Stimulated activated naive CD8-positive, alpha-beta T cell treated with anti-CD3 and anti-CD28 coated beads, Interleukin-15, amount 100 ng/mL, for 72 hours (primary cell): ENCODE measurements around the gene DOCK7.
"Not testable (repeated sequence)": the region's sequence is repeated elsewhere in the genome, so short reads cannot be mapped to it uniquely, and the experiment has no call there.

ENCODE experiments used
- ATAC-seq: fragments of 150-1000 bp; cut with Tn5 transposase; 2 replicates; pipeline ENCODE4 v1.10.0; 2021; ENCODE audit warnings: mild to moderate bottlenecking, moderate library complexity
- DNase-seq, 2 donors: peaks; one replicate each; pipeline ENCODE4 v3.0.0; 2021 to 2022
- H3K27ac Mint-ChIP-seq, 2 donors: one replicate each; pipeline ENCODE4 v1.8.0; 2022; ENCODE audit warnings: mild to moderate bottlenecking in 2 of 2, mixed read lengths in 2 of 2, moderate library complexity in 2 of 2
- H3K27me3 Mint-ChIP-seq: one replicate; pipeline ENCODE4 v1.8.0; 2022; ENCODE audit warnings: mixed read lengths
- H3K4me1 Mint-ChIP-seq: one replicate; pipeline ENCODE4 v1.8.0; 2022; ENCODE audit warnings: mild to moderate bottlenecking, mixed read lengths
- H3K4me3 Mint-ChIP-seq, 2 donors: one replicate each; pipeline ENCODE4 v1.8.0; 2022; ENCODE audit warnings: mild to moderate bottlenecking in 2 of 2, mixed read lengths in 2 of 2, moderate library complexity in 1 of 2
- H3K9me3 Mint-ChIP-seq, 2 donors: one replicate each; pipeline ENCODE4 v1.8.0; 2022; ENCODE audit warnings: mixed read lengths in 2 of 2

Gene DOCK7

DNA sequence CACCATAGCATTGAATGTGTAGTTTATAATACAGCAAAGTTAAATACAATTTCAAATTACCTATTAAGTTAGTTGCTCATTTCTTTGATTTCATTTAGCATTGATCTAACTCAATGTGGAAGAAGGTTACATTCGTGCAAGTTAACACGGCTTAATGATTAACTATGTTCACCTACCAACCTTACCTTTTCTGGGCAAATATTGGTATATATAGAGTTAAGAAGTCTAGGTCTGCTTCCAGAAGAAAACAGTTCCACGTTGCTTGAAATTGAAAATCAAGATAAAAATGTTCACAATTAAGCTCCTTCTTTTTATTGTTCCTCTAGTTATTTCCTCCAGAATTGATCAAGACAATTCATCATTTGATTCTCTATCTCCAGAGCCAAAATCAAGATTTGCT, 90.9 kb downstream of the DOCK7 start, which contains the start of gene ANGPTL3:
TSS of gene ANGPTL3 (plus strand) at position 240 of the 400 bp plus-strand sequence. CDS start at position 287, 47 bp downstream.
- ATAC-seq = no peak
- Mint-ChIP-seq H3K27me3 (no peaks in the 10 kb centered on the region), H3K9me3 (no peaks in the 10 kb centered on the region)

DNA sequence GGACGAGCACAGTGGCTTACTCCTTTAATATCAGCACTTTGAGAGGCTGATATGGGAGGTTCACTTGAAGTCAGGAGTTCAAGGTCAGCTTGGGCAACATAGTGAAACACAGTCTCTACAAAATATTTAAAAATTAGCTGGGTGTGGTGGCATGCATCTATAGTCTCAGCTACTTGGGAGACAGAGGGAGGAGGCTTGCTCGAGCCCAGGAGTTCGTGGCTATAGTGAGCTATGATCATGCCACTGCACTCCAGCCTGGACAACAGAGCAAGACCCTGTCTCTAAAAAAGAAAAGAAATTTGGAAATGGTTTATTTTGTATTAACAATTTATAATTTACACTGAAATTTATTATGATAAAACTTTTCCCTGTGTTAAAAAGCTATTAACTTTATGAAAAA, 92.5 kb downstream of the DOCK7 start:
- no peaks in the 10 kb centered on the region for H3K27me3 Mint-ChIP-seq
- H3K4me1 Mint-ChIP-seq = no peaks in the 10 kb centered on the region
- H3K4me3 Mint-ChIP-seq = no peak overlapping the region
- H3K27ac Mint-ChIP-seq = no peak overlapping the region
- H3K9me3 Mint-ChIP-seq = no peaks in the 10 kb centered on the region
- ATAC-seq (no peak), DNase-seq (no peak)

More for the DNA sequence above, 90.9 kb downstream of the DOCK7 start, which contains the start of gene ANGPTL3:
- Mint-ChIP-seq H3K27ac (no peak within 1 kb of the TSS), H3K4me1 (no peaks in the 10 kb centered on the region), H3K4me3 (no peak within 1 kb of the TSS)
- DNase-seq = no peak

DNA sequence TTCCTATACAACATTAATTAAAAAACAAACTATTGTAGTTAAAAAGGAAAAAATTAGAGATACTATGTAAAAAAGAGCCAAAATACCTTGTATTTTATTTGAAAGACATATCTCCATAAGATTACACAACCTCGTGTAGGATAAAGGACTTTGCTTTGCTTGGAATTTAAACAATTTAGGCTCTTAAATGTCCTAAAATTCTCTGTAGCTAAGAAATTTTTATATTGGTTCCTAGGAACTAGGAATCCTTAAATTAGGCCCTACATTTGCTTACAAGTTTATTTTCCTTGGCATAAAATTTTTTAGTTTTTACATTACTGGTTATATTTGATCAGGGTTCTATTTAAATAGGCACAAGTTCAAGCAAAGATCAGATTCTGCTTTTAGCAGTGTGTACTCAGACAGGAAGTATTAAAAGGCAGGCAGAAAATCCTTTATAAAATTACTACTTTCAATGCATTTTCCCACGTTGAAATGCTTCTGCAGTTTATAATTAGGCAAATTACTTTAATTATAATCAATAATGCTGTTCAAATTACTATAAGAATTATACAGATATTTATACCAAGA, 94.3 kb downstream of the DOCK7 start:
- DNase-seq (no peak), ATAC-seq (no peak)
- Mint-ChIP-seq H3K4me3 (no peak overlapping the region), H3K9me3 (no peaks in the 10 kb centered on the region), H3K27ac (no peak overlapping the region), H3K27me3 (no peaks in the 10 kb centered on the region), H3K4me1 (no peaks in the 10 kb centered on the region)

DNA sequence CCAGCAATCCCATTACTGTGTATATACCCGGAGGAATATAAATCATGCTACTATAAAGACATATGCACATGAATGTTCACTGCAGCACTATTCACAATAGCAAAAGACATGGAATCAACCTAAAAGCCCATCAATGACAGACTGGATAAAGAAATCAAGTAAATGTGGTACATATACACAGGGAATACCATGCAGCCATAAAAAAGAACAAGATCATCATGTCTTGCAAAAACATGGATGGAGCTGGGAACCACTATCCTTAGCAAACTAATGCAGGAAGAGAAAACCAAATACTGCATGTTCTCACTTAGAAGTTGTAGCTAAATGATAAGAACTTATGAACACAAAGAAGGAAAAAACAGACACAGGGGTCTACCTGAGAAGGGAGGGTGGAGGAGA, 97.2 kb downstream of the DOCK7 start:
- H3K4me1 Mint-ChIP-seq = no peaks in the 10 kb centered on the region
- H3K27me3 Mint-ChIP-seq = no peaks in the 10 kb centered on the region

DNA sequence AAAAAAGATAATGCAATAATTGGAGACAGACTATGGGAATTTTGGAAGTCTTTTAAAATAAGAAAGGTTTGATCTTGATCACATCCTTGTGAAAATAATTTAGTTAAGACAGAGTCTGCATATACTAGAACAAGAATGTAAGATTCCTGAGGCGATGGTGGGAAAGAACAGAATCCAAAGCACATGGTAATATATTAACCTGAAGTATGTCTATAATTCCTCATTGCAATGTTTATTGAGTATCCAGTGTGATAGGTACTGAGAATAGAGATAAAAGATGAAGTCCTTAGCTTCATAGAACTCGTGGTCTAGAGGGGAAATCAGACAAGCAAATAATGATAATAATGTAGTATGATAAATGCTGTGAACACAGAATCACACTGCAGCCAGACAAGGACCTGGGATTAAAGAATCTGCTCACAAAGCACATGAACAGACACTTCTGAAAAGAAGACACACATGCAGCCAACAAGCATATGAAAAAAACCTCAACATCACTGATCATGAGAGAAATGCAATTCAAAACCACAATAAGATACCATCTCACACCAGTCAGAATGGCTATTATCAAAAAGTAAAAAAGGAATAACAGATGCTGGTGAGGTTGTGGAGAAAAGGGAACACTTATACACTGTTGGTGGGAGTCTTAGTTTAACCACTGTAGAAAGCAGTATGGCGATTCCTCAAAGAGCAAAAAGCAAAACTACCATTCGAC, 97.8 kb downstream of the DOCK7 start:
- no peak overlapping the region for H3K27ac Mint-ChIP-seq
- no peak for DNase-seq
- H3K4me1 Mint-ChIP-seq = no peaks in the 10 kb centered on the region
- no peaks in the 10 kb centered on the region for H3K9me3 Mint-ChIP-seq
- no peaks in the 10 kb centered on the region for H3K27me3 Mint-ChIP-seq
- H3K4me3 Mint-ChIP-seq = no peak overlapping the region
- ATAC-seq = no peak

More for the DNA sequence above, 97.2 kb downstream of the DOCK7 start:
- H3K4me3 Mint-ChIP-seq = no peak overlapping the region
- ATAC-seq (no peak), DNase-seq (no peak)
- no peaks in the 10 kb centered on the region for H3K9me3 Mint-ChIP-seq
- no peak overlapping the region for H3K27ac Mint-ChIP-seq

DNA sequence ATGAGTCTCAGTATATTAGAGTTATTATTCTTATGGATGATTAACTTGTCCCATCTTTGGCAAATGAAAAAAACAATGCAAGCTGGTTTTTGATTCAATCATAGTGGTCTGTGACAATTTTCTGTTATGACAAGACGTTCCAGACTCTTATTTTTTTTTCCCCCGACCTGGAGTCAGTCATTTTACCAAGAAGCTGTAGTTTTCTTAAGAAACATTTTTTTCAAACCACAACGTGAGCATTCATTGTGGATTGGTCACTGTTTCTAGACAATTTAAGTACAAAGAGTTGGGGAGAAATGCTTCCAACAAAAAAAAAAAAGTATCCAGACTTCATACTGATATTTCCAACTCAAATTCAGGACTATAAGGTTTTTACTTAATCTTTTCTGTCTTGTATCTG, 98.9 kb downstream of the DOCK7 start:
- ATAC-seq (no peak), DNase-seq (no peak)
- H3K27me3 Mint-ChIP-seq = no peaks in the 10 kb centered on the region
- H3K27ac Mint-ChIP-seq = no peak overlapping the region
- H3K4me3 Mint-ChIP-seq = no peak overlapping the region
- no peaks in the 10 kb centered on the region for H3K9me3 Mint-ChIP-seq
- H3K4me1 Mint-ChIP-seq = no peaks in the 10 kb centered on the region

DNA sequence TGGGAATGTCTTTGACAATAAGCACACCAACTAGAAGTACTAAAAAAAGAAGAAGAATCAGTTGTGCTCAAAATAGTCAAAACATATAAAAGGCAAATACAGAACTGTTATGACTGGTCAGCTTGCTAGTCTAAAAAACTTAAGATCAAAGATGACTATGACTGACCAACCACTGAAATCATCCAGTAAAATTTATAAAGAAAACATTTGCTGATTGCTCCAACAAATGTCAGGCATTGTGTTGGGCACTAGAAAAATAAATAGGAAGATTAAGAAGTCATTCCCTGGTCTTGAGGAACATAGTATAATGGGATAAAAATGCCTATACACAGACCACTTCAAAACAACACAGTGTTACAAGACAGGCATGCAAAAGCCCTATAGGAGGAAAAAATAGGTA, 100.2 kb downstream of the DOCK7 start:
- H3K9me3 Mint-ChIP-seq = no peaks in the 10 kb centered on the region
- H3K27me3 Mint-ChIP-seq = no peaks in the 10 kb centered on the region
- DNase-seq = no peak
- no peak overlapping the region for H3K4me3 Mint-ChIP-seq
- ATAC-seq = no peak
- no peaks in the 10 kb centered on the region for H3K4me1 Mint-ChIP-seq
- H3K27ac Mint-ChIP-seq = no peak overlapping the region

DNA sequence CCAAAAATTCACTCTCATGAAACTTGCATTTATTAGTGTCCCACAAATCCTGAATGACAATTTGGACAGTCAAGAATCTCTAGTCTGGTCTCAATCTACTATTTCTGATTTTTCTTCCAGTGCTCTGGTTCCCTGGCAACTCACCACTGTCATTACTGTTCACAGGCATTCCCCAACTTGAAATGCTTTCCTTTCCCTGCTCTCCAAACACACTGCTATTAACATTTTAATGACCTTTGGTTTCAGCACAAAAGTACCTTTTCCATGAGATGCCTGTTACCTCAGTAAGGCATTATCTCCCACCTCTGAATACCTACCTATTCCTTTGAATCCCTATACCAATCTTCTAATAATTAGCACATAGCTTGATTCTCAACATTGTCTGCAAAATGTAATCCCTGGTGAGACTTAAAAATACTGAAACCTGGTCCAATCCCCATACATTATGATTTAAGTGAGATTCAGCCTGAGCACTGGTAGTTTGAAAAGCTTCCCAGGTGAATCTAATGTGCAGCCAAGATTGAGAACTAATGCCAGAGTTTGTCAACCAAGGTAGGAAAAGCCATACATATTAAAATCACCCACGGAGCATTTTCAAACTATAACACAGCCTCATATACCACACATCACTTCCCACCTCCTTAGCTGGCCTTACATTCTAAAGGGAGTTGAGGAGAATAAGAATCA, 102.6 kb downstream of the DOCK7 start:
- H3K4me3 Mint-ChIP-seq = no peak overlapping the region
- DNase-seq = no peak
- ATAC-seq = no peak
- no peaks in the 10 kb centered on the region for H3K4me1 Mint-ChIP-seq
- no peak overlapping the region for H3K27ac Mint-ChIP-seq
- H3K9me3 Mint-ChIP-seq = no peaks in the 10 kb centered on the region
- H3K27me3 Mint-ChIP-seq = no peaks in the 10 kb centered on the region

DNA sequence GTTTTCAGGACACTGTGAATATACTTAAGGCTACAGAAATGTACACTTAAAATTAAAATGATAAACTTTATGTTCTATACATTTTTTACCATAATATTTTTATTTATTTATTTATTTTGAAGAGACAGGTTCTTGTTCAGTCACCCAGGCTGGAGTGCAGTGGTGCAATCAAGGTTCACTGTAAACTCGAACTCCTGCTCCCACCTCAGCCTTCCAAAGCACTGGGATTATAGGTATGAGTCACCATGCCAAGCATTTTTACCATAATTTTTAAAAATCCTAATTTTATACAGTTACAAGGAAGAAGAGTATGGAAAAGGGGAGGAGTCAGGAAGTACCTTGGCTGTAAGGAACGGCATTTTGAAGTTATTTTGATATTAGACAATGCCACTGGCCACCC, 114.5 kb downstream of the DOCK7 start:
- ATAC-seq = no peak
- no peaks in the 10 kb centered on the region for H3K27me3 Mint-ChIP-seq
- peak overlapping the region in 1 of 2 donors; percentile 19 for H3K27ac Mint-ChIP-seq
- no peaks in the 10 kb centered on the region for H3K4me1 Mint-ChIP-seq
- peaks cover 9 to 13% of the 10 kb centered on the region in 2 donors for H3K9me3 Mint-ChIP-seq
- DNase-seq = no peak
- no peak overlapping the region for H3K4me3 Mint-ChIP-seq

DNA sequence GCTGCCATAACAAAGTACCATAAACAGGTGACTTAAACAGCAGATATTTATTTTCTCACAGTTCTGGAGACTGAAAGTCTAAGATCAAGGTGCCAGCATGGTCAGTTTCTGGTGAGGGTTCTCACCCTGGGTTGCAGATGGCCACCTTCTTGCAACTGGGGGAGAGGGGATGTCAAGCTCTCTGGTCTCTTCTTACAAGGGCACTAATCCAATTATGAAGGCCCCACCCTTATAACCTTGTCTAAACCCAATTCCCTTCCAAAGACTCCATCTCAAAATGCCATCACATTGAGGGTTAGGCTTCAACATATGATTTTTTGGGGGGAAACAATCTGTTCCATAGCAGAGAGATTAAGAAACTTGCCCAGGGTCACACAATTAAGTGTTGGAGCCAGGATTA, 115.7 kb downstream of the DOCK7 start:
- DNase-seq = no peak
- H3K9me3 Mint-ChIP-seq = peaks cover 13 to 21% of the 10 kb centered on the region in 2 donors
- ATAC-seq = no peak
- H3K4me1 Mint-ChIP-seq = no peaks in the 10 kb centered on the region
- no peak overlapping the region for H3K27ac Mint-ChIP-seq
- no peaks in the 10 kb centered on the region for H3K27me3 Mint-ChIP-seq
- H3K4me3 Mint-ChIP-seq = no peak overlapping the region

DNA sequence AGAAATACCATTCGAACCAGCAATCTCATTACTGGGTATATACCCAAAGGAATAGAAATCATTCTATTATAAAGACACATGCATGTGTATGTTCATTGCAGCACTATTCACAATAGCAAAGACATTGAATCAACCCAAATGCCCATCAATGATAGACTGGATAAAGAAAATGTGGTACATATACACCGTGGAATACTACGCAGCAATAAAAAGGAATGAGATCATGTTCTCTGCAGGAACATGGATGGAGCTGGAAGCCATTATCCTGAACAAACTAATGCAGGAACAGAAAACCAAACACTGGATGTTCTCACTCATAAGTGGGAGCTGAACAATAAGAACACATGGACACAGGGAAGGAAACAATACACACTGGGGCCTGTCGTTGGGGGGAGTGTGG, 116.7 kb downstream of the DOCK7 start:
- H3K9me3 Mint-ChIP-seq = peaks cover 13 to 21% of the 10 kb centered on the region in 2 donors
- not testable (repeated sequence) for H3K27me3 Mint-ChIP-seq, ATAC-seq, H3K4me3 Mint-ChIP-seq, H3K27ac Mint-ChIP-seq, H3K4me1 Mint-ChIP-seq, DNase-seq

DNA sequence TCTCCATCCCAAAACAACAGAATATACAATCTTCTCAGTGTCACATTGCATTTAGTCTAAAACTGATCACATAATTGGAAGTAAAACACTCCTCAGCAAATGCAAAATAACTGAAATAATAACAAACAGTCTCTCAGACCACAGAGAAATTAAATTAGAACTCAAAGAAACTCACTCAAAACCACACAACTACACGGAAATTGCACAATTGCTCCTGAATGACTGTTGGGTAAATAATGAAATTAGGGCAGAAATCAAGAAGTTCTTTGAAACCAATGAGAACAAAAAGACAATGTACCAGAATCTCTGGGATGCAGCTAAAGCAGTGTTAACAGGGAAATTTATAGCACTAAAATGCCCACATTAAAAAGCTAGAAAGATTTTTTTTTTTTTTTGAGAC, 120.3 kb downstream of the DOCK7 start:
- not testable (repeated sequence) for H3K27me3 Mint-ChIP-seq, ATAC-seq, DNase-seq, H3K4me3 Mint-ChIP-seq, H3K4me1 Mint-ChIP-seq
- peaks cover 13 to 21% of the 10 kb centered on the region in 2 donors for H3K9me3 Mint-ChIP-seq
- H3K27ac Mint-ChIP-seq = peak overlapping the region in 1 of 2 donors; percentile 12

DNA sequence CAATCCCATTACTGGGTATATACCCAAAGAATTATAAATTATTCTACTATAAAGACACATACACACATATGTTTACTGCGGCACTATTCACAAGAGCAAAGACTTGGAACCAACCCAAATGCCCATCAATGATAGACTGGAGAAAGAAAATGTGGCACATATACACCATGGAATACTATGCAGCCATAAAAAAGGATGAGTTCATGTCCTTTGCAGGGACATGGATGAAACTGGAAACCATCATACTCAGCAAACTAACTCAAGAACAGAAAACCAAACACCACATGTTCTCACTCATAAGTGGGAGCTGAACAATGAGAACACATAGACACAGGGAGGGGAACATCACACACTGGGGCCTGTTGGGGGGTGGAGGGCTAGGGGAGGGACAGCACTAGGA, 121.0 kb downstream of the DOCK7 start:
- not testable (repeated sequence) for H3K27me3 Mint-ChIP-seq

DNA sequence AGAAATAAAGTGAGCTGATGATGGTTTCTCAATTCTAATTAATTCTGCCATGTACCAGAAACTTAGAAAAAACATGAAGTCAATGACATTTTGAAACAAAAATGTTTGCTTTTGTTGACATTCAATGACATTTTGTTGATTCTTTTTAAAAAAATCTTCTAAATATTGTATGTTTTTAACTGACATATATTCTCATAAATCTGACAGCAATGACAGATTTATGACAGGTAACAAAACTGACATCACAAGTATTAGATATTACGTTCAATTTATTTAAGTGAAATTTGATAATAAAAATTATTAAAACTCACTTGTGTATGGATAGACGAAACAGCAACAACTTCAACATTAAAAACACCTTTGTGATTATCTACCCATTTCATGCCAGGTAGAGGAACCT, 126.9 kb downstream of the DOCK7 start:
- no peak for ATAC-seq

More for the DNA sequence above, 121.0 kb downstream of the DOCK7 start:
- not testable (repeated sequence) for H3K27ac Mint-ChIP-seq, H3K4me1 Mint-ChIP-seq, DNase-seq, ATAC-seq, H3K4me3 Mint-ChIP-seq
- H3K9me3 Mint-ChIP-seq = peaks cover 13 to 21% of the 10 kb centered on the region in 2 donors

DNA sequence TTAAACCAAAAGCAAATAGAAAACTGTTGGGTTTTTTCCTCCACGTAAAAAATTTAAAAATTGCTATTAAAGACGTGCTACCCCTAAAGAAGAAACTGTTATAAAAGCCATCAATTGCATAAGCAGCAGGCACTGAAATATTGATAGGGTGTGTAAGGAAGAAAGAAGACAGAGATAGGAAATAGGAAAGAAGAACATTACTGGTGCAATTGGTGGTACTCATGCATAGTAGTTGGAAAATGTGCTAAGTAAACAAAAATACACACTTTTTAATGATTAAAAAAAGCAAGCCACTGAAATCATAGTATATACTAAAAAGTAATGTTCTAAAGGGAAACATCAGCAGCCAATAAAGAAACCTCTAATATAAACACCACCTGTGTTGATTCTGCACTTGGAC, 143.6 kb downstream of the DOCK7 start:
- ATAC-seq (no peak), DNase-seq (no peak)
- no peaks in the 10 kb centered on the region for H3K27me3 Mint-ChIP-seq
- H3K4me1 Mint-ChIP-seq = no peaks in the 10 kb centered on the region
- H3K9me3 Mint-ChIP-seq = no peaks in the 10 kb centered on the region
- no peak overlapping the region for H3K4me3 Mint-ChIP-seq
- no peak overlapping the region for H3K27ac Mint-ChIP-seq

More for the DNA sequence above, 126.9 kb downstream of the DOCK7 start:
- DNase-seq = no peak
- H3K9me3 Mint-ChIP-seq = no peaks in the 10 kb centered on the region
- H3K27me3 Mint-ChIP-seq = no peaks in the 10 kb centered on the region
- H3K27ac Mint-ChIP-seq = no peak overlapping the region
- H3K4me1 Mint-ChIP-seq = no peaks in the 10 kb centered on the region
- H3K4me3 Mint-ChIP-seq = no peak overlapping the region

DNA sequence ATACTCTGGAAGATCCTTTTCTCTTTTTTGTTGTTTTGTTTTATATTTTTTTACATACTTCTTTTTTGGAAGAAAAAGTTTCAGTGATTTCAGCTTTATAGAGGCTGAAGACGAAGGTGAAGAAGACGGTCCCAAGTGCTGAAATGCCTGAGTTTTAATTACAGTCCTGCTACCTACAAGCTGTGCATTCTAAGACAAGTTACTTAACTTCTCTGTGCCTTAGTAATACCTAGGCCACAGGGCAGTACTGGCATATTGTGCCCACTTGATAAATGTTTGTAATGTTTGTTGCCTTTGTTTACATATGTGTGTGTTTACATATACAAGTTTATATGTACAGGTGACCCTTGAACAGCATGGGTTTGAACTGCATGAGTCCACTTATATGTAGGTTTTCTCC, 147.1 kb downstream of the DOCK7 start:
- ATAC-seq (no peak), DNase-seq (no peak)
- H3K27ac Mint-ChIP-seq = no peak overlapping the region
- no peak overlapping the region for H3K4me3 Mint-ChIP-seq
- H3K27me3 Mint-ChIP-seq = no peaks in the 10 kb centered on the region
- no peaks in the 10 kb centered on the region for H3K9me3 Mint-ChIP-seq
- no peaks in the 10 kb centered on the region for H3K4me1 Mint-ChIP-seq
